PC-3 (cell line): ENCODE data around the gene CNIH1.

Source experiments
- CTCF ChIP-seq: fragments of 300-600 bp; sonication (generic); conservative IDR thresholded peaks from 2 replicates; pipeline ENCODE4 v1.5.1; 2017; ENCODE audit warnings: antibody characterized with exemption, low read depth, mild to moderate bottlenecking, low read length
- EZH2phosphoT487 ChIP-seq: fragments of 300-600 bp; sonication (generic); IDR thresholded peaks from 2 replicates; pipeline ENCODE4 v1.6.1; 2018; ENCODE audit warnings: mild to moderate bottlenecking, antibody characterized with exemption, low read length, borderline replicate concordance

DNA sequence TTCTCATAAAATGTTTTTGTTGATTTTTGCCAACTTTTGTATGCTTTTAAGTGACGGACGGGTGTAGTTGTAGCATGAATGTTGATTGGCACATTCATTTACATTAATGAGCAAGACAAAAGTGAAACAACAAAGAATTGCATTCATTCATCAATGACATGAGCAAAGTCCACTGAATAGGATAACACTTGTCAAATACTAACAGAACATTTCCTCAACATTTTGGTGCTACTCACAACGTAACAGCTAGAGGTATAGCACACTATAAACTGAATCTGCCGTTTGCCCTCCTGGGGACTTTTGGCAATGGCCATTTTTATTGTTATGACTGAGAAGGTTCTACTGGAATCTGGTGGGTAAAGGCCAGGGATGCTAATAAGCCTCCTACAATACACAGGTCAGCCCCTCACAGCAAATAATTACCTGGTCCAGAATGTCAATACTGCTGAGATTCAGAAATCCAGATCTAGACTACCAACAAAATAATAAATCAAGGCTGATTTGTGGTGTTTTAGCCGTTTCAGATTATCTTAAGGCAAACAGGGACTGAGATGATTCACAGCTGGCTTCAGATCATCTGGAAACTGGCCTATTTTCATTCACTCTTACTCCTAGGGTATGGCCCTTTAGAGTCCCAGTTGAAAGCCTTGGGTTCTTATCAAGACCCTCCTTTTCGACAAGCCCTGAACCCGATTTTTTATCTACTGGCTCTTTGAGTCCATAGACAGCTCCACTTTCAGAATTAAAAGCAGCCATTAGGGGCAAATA, 66.9 kb downstream of the CNIH1 start:
- no peak for TF ChIP-seq CTCF
- TF ChIP-seq EZH2phosphoT487: no peak
